ENCODE data around the gene GALNT10.

DNA sequence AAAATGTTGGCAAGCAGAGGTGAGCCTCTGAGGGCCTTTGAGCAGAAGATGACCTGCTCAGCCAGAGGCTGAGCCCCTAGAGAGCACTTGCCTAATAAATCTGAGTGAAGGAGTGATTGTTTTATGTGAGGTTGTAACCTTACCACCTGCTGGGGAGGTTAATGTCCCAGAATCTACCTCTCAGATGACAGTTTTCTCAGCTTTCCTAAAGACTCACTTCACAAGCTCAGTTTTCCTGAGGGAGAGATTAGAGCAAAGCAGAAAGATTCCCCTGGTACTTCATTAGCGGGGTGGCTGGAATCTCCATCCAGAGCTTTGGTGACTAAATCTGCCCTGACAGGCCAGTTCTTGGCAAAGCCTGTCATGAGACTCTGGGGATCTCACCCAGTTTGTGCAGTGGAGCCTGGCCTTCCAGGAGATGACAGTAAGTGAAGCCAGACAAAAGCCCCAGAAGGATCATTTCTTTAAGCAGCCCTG lies 48.8 kb upstream of the GALNT10 start:
- TF ChIP-seq, protein P1, sequence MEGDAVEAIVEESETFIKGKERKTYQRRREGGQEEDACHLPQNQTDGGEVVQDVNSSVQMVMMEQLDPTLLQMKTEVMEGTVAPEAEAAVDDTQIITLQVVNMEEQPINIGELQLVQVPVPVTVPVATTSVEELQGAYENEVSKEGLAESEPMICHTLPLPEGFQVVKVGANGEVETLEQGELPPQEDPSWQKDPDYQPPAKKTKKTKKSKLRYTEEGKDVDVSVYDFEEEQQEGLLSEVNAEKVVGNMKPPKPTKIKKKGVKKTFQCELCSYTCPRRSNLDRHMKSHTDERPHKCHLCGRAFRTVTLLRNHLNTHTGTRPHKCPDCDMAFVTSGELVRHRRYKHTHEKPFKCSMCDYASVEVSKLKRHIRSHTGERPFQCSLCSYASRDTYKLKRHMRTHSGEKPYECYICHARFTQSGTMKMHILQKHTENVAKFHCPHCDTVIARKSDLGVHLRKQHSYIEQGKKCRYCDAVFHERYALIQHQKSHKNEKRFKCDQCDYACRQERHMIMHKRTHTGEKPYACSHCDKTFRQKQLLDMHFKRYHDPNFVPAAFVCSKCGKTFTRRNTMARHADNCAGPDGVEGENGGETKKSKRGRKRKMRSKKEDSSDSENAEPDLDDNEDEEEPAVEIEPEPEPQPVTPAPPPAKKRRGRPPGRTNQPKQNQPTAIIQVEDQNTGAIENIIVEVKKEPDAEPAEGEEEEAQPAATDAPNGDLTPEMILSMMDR (conservative IDR thresholded peaks at IDR 0.05; ENCODE audit: low read depth, low read length): no peak
- TF ChIP-seq POLR2A (IDR thresholded peaks at IDR 0.05; ENCODE audit: low read depth, low read length): no peak
- TF ChIP-seq, protein P2, sequence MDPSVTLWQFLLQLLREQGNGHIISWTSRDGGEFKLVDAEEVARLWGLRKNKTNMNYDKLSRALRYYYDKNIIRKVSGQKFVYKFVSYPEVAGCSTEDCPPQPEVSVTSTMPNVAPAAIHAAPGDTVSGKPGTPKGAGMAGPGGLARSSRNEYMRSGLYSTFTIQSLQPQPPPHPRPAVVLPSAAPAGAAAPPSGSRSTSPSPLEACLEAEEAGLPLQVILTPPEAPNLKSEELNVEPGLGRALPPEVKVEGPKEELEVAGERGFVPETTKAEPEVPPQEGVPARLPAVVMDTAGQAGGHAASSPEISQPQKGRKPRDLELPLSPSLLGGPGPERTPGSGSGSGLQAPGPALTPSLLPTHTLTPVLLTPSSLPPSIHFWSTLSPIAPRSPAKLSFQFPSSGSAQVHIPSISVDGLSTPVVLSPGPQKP (IDR thresholded peaks at IDR 0.05; ENCODE audit: borderline replicate concordance, low read depth, low read length): no peak
- TF ChIP-seq MXI1 (IDR thresholded peaks at IDR 0.05; ENCODE audit: borderline replicate concordance, low read depth, low read length): no peak
- no peak for TF ChIP-seq CEBPB (IDR thresholded peaks at IDR 0.05; ENCODE audit: low read depth, low read length)
- no peak for TF ChIP-seq FOS (IDR thresholded peaks at IDR 0.05; ENCODE audit: low read depth, low read length)
- TF ChIP-seq MAZ (IDR thresholded peaks at IDR 0.05; ENCODE audit: borderline replicate concordance, low read depth, low read length): no peak
- no peak for TF ChIP-seq SMC3 (IDR thresholded peaks at IDR 0.05; ENCODE audit: low read depth, low read length)
- TF ChIP-seq RAD21 (IDR thresholded peaks at IDR 0.05; ENCODE audit: low read length): no peak
- TF ChIP-seq, protein P3, sequence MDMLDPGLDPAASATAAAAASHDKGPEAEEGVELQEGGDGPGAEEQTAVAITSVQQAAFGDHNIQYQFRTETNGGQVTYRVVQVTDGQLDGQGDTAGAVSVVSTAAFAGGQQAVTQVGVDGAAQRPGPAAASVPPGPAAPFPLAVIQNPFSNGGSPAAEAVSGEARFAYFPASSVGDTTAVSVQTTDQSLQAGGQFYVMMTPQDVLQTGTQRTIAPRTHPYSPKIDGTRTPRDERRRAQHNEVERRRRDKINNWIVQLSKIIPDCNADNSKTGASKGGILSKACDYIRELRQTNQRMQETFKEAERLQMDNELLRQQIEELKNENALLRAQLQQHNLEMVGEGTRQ (IDR thresholded peaks at IDR 0.05; ENCODE audit: low read depth, low read length): no peak
- TF ChIP-seq NFE2L2 (IDR thresholded peaks at IDR 0.05; ENCODE audit: low read depth, low read length): no peak
- no peak for TF ChIP-seq MAFK (IDR thresholded peaks at IDR 0.05; ENCODE audit: low read depth, low read length)
- TF ChIP-seq CHD1 (IDR thresholded peaks at IDR 0.05; ENCODE audit: low read depth, low read length): no peak
- TF ChIP-seq RCOR1 (IDR thresholded peaks at IDR 0.05; ENCODE audit: insufficient replicate concordance, low read length): no peak

Measured in IMR-90 (cell line).